Thyroid gland (tissue), 4 donors: Measurements from ENCODE around the gene AFF3.

Experiments
- CTCF ChIP-seq, 6 experiments: fragments of 200-600 bp in 3 of 6; fragments of 450-650 bp in 3 of 6; sonication (generic) in 3 of 6; IDR thresholded peaks; one replicate each; pipeline ENCODE4 v1.5.1; 2016 to 2019; ENCODE audit warnings: antibody characterized with exemption in 6 of 6, mild to moderate bottlenecking in 2 of 6, inconsistent platforms in 1 of 6, moderate library complexity in 1 of 6
- POLR2A ChIP-seq, 2 donors: fragments of 450-650 bp; IDR thresholded peaks; one replicate each; pipeline ENCODE4 v1.6.1; 2017; ENCODE audit warnings: antibody characterized with exemption in 2 of 2, mild to moderate bottlenecking in 2 of 2, moderate library complexity in 1 of 2

GRCh38 chr2:99765731-99766318 is 376.6 kb downstream of the AFF3 start:
- TF ChIP-seq CTCF (IDR thresholded peaks at IDR 0.05) (no peak), POLR2A (IDR thresholded peaks at IDR 0.05) (no peak)
